GM23248 (cell line): ENCODE data around the gene LAMA3. TPM values are rescaled to one million over a fixed set of nuclear protein-coding genes. Genes with fewer than 3 reads are reported as not detected.

Source experiments
- DNase-seq: peaks from one replicate; pipeline ENCODE4 v3.0.0-alpha.2; 2015
- H2AFZ ChIP-seq: fragments of 200-600 bp; sonication (generic); 2 replicates; pipeline ENCODE4 v1.6.1; 2016; ENCODE audit warnings: antibody characterized with exemption
- H3F3A ChIP-seq: fragments of 200-600 bp; sonication (generic); 2 replicates; pipeline ENCODE4 v1.6.1; 2016; ENCODE audit warnings: mild to moderate bottlenecking, antibody characterized with exemption, mixed run types; ENCODE audit not compliant: insufficient read depth
- H3K27ac ChIP-seq: fragments of 200-600 bp; sonication (generic); 2 replicates; pipeline ENCODE4 v1.5.1; 2016; ENCODE audit warnings: mild to moderate bottlenecking
- H3K27me3 ChIP-seq: fragments of 200-600 bp; sonication (generic); replicated peaks from 2 replicates; pipeline ENCODE4 v1.6.1; 2016; ENCODE audit warnings: mild to moderate bottlenecking; ENCODE audit not compliant: insufficient read depth
- H3K36me3 ChIP-seq: fragments of 200-600 bp; sonication (generic); 2 replicates; pipeline ENCODE4 v1.6.1; 2016; ENCODE audit warnings: low read depth, mild to moderate bottlenecking
- H3K4me1 ChIP-seq: fragments of 200-600 bp; sonication (generic); 2 replicates; pipeline ENCODE4 v1.6.1; 2016; ENCODE audit warnings: mild to moderate bottlenecking; ENCODE audit not compliant: insufficient read depth
- H3K4me2 ChIP-seq: fragments of 200-600 bp; sonication (generic); one replicate; pipeline ENCODE4 v1.6.1; 2016; ENCODE audit warnings: mild to moderate bottlenecking; ENCODE audit not compliant: unreplicated experiment
- H3K4me3 ChIP-seq: fragments of 200-600 bp; sonication (generic); 2 replicates; pipeline ENCODE4 v1.5.1; 2016; ENCODE audit warnings: mild to moderate bottlenecking
- H3K79me2 ChIP-seq: fragments of 200-600 bp; sonication (generic); 2 replicates; pipeline ENCODE4 v1.6.1; 2016; ENCODE audit warnings: mild to moderate bottlenecking; ENCODE audit not compliant: insufficient read depth
- H3K9ac ChIP-seq: fragments of 200-600 bp; sonication (generic); 2 replicates; pipeline ENCODE4 v1.6.1; 2016; ENCODE audit warnings: mild to moderate bottlenecking
- H3K9me2 ChIP-seq: fragments of 200-600 bp; sonication (generic); 2 replicates; pipeline ENCODE4 v1.6.1; 2016; ENCODE audit warnings: mixed run types, mild to moderate bottlenecking, moderate library complexity; ENCODE audit not compliant: insufficient read depth
- H3K9me3 ChIP-seq: fragments of 200-600 bp; sonication (generic); one replicate; pipeline ENCODE4 v1.6.1; 2017; ENCODE audit warnings: low read depth
- H4K20me1 ChIP-seq: fragments of 200-600 bp; sonication (generic); 2 replicates; pipeline ENCODE4 v1.6.0; 2016; ENCODE audit not compliant: insufficient read depth
- EZH2 ChIP-seq: fragments of 200-600 bp; sonication (generic); IDR thresholded peaks from 2 replicates; pipeline ENCODE4 v1.6.1; 2018; ENCODE audit warnings: antibody characterized with exemption, mild to moderate bottlenecking; ENCODE audit not compliant: insufficient read depth, poor library complexity, severe bottlenecking
- EZH2phosphoT487 ChIP-seq: fragments of 200-600 bp; sonication (generic); IDR thresholded peaks from 2 replicates; pipeline ENCODE4 v1.6.1; 2018; ENCODE audit warnings: antibody characterized with exemption, moderate library complexity, mild to moderate bottlenecking, low read depth; ENCODE audit not compliant: insufficient read depth
- WGBS, 2 experiments: methylation state at CpG; one replicate each; pipeline ENCODE4 v1.1.6; 2015 to 2017; ENCODE audit warnings: low lambda C conversion rate in 2 of 2, low coverage in 1 of 2; ENCODE audit errors: missing lambda C conversion rate in 2 of 2; 5-methylcytosine and 5-hydroxymethylcytosine counted together
- in situ Hi-C: fragments of 300-500 bp; cut with MboI; formaldehyde crosslinking; loops from 2 replicates; pipeline ENCODE4 v1.15.0; 2020
- polyA plus RNA-seq: library from polyadenylated mRNA; unstranded; fragments of >200 nt; fragmentation: Nextera tagmentation; extraction: Ambion mirVana; gene quantifications from 2 replicates; pipeline ENCODE4 v1.2.1, GENCODE V29; 2016
- total RNA-seq: library from RNA; depleted of rRNA; stranded (reverse); fragments of >200 nt; shearing (Covaris generic); gene quantifications from 2 replicates; pipeline ENCODE4 v1.2.3, GENCODE V29; 2014

LAMA3 gene
- total and polyA plus RNA-seq, 2 experiments from 2014 or later = 0.93 to 1.9 TPM

- no peaks in the 10 kb centered on the region for H3K36me3 ChIP-seq
- DNase-seq = no peak
- H2AFZ ChIP-seq = no peak overlapping the region
- H3F3A ChIP-seq = peaks cover 4% of the 10 kb centered on the region; the same call in 1 of the 2 replicates
- no peaks in the 10 kb centered on the region for H3K9me3 ChIP-seq
- no peak overlapping the region for H3K4me3 ChIP-seq
- 89 to 98% methylated on average over 3 of the region's 3 CpGs for WGBS, 2 experiments
- H3K4me2 ChIP-seq = no peak overlapping the region
- no peaks in the 10 kb centered on the region for H3K79me2 ChIP-seq
- H3K9me2 ChIP-seq = no peaks in the 10 kb centered on the region
- H3K9ac ChIP-seq = no peak overlapping the region
- H3K4me1 ChIP-seq = no peaks in the 10 kb centered on the region
- no peaks in the 10 kb centered on the region for H4K20me1 ChIP-seq
- in situ Hi-C loops = loop anchor here (10.0 kb wide), 1 partner anchor 186 kb away; no protein-coding TSS in a partner anchor
- TF ChIP-seq EZH2 (no peak), EZH2phosphoT487 (no peak)
- H3K27me3 ChIP-seq = no peaks in the 10 kb centered on the region
- H3K27ac ChIP-seq = no peak overlapping the region
Measured at GRCh38 chr18:23810396-23810795, 121.1 kb downstream of the LAMA3 start.

- no peaks in the 10 kb centered on the region for H3K36me3 ChIP-seq
- WGBS, 2 experiments = 80 to 93% methylated on average over 3 of the region's 3 CpGs
- H3K79me2 ChIP-seq = no peaks in the 10 kb centered on the region
- no peaks in the 10 kb centered on the region for H3K4me1 ChIP-seq
- H3F3A ChIP-seq = peaks cover 4% of the 10 kb centered on the region; the same call in 1 of the 2 replicates
- DNase-seq = no peak
- H3K27ac ChIP-seq = no peak overlapping the region
- no peak overlapping the region for H3K4me2 ChIP-seq
- no peaks in the 10 kb centered on the region for H4K20me1 ChIP-seq
- TF ChIP-seq EZH2phosphoT487 (no peak), EZH2 (no peak)
- no peak overlapping the region for H2AFZ ChIP-seq
- no peak overlapping the region for H3K9ac ChIP-seq
- H3K9me2 ChIP-seq = no peaks in the 10 kb centered on the region
- H3K4me3 ChIP-seq = no peak overlapping the region
- H3K27me3 ChIP-seq = no peaks in the 10 kb centered on the region
- H3K9me3 ChIP-seq = no peaks in the 10 kb centered on the region
- in situ Hi-C loops = loop anchor here (10.0 kb wide), 1 partner anchor 186 kb away; no protein-coding TSS in a partner anchor
Measured at GRCh38 chr18:23811176-23811575, 121.9 kb downstream of the LAMA3 start.

- TF ChIP-seq EZH2phosphoT487 = no peak
- no peak for TF ChIP-seq EZH2
Measured at GRCh38 chr18:23812546-23813440, 123.5 kb downstream of the LAMA3 start.

GRCh38 chr18:23814991-23815614 lies 125.8 kb downstream of the LAMA3 start:
- Histone ChIP-seq H3K9ac (no peak overlapping the region), H4K20me1 (no peaks in the 10 kb centered on the region), H3F3A (peaks cover 4% of the 10 kb centered on the region; the same call in 1 of the 2 replicates), H3K9me3 (no peaks in the 10 kb centered on the region), H3K4me3 (no peak overlapping the region), H3K27me3 (no peaks in the 10 kb centered on the region), H3K4me2 (no peak overlapping the region), H2AFZ (no peak overlapping the region), H3K27ac (no peak overlapping the region), H3K9me2 (no peaks in the 10 kb centered on the region), H3K36me3 (no peaks in the 10 kb centered on the region), H3K4me1 (no peaks in the 10 kb centered on the region; the same call in 1 of the 2 replicates), H3K79me2 (no peaks in the 10 kb centered on the region)
- in situ Hi-C loops = loop anchor here (10.0 kb wide), 1 partner anchor 190 kb away; no protein-coding TSS in a partner anchor
- TF ChIP-seq EZH2phosphoT487 = no peak
- no peak for TF ChIP-seq EZH2
- DNase-seq = no peak
- WGBS, 2 experiments = 83 to 84% methylated on average over 7 of the region's 7 CpGs

More at GRCh38 chr18:23812546-23813440, 123.5 kb downstream of the LAMA3 start:
- in situ Hi-C loops = loop anchor here (10.0 kb wide), 1 partner anchor 188 kb away; no protein-coding TSS in a partner anchor
- Histone ChIP-seq H3K27me3 (no peaks in the 10 kb centered on the region), H2AFZ (no peak overlapping the region), H4K20me1 (no peaks in the 10 kb centered on the region), H3K4me3 (no peak overlapping the region), H3K36me3 (no peaks in the 10 kb centered on the region), H3K9me3 (no peaks in the 10 kb centered on the region), H3K27ac (no peak overlapping the region), H3K9me2 (no peaks in the 10 kb centered on the region), H3K4me2 (no peak overlapping the region), H3K9ac (no peak overlapping the region), H3K79me2 (no peaks in the 10 kb centered on the region), H3F3A (peaks cover 4% of the 10 kb centered on the region; the same call in 1 of the 2 replicates), H3K4me1 (no peaks in the 10 kb centered on the region)
- WGBS, 2 experiments = 38 to 44% methylated on average over 4 of the region's 4 CpGs
- DNase-seq = peak; percentile 54
